Muscle of arm (tissue), 12 donors: ENCODE measurements around the gene PDHA1. TPM values are rescaled to one million over a fixed set of nuclear protein-coding genes. Genes with fewer than 3 reads are reported as not detected.
A peak's percentile ranks its signal among the peaks of the same experiment; 100 is the strongest.

Experiments
- DNase-seq: peaks from one replicate; pipeline ENCODE4 v3.0.0-alpha.2; 2013
- polyA plus RNA-seq, 12 donors: library from polyadenylated mRNA; unstranded; fragments of 120-200 nt; gene quantifications; one replicate each; pipeline ENCODE4 v1.2.1, GENCODE V29; 2013; ENCODE audit not compliant: insufficient read length in 12 of 12

Gene PDHA1
- polyA plus RNA-seq, 12 donors, result 144 to 199 (median 168) TPM; not detected in 1

- no peak for DNase-seq
These were observed 26.3 kb downstream of the PDHA1 start for GRCh38 chrX:19370061-19370460.

GRCh38 chrX:19372170-19372546, 28.4 kb downstream of the PDHA1 start:
- DNase-seq, result peak; percentile 65

- DNase-seq, result peak; percentile 22
These were observed 29.0 kb downstream of the PDHA1 start for GRCh38 chrX:19372547-19373331.

- no peak for DNase-seq
These were observed 29.7 kb downstream of the PDHA1 start for GRCh38 chrX:19373351-19373891.

GRCh38 chrX:19375546-19375945, 31.8 kb downstream of the PDHA1 start:
- no peak for DNase-seq

- DNase-seq, result no peak
These were observed 34.1 kb downstream of the PDHA1 start for GRCh38 chrX:19377799-19378198.

- DNase-seq, result no peak
These were observed 37.6 kb downstream of the PDHA1 start for GRCh38 chrX:19381326-19381725.

- no peak for DNase-seq
These were observed 38.9 kb downstream of the PDHA1 start for GRCh38 chrX:19382555-19383145.

GRCh38 chrX:19386679-19387078, 43.0 kb downstream of the PDHA1 start:
- no peak for DNase-seq

GRCh38 chrX:19388064-19388679, 44.4 kb downstream of the PDHA1 start:
- no peak for DNase-seq

GRCh38 chrX:19388741-19389140, 45.0 kb downstream of the PDHA1 start:
- no peak for DNase-seq

GRCh38 chrX:19389227-19389845, 45.6 kb downstream of the PDHA1 start:
- no peak for DNase-seq

- DNase-seq, result no peak
These were observed 48.4 kb downstream of the PDHA1 start for GRCh38 chrX:19392078-19392477.

- no peak for DNase-seq
These were observed 49.0 kb downstream of the PDHA1 start for GRCh38 chrX:19392703-19393102.

GRCh38 chrX:19403696-19404095, 60.0 kb downstream of the PDHA1 start:
- DNase-seq, result no peak

- DNase-seq, result no peak
These were observed 66.5 kb downstream of the PDHA1 start for GRCh38 chrX:19410259-19410658.

Other genes with a start within 250 kb of the PDHA1 start
- gene ADGRG2, start 221.5 kb upstream of the PDHA1 start, polyA plus RNA-seq, result 10 to 100 TPM in 7 of 12 donors, 1 to 10 TPM in 4, not detected in 1; 4.7 to 19.4 (median 10.2) TPM
- gene MAP3K15, start 171.6 kb downstream of the PDHA1 start, polyA plus RNA-seq, result 1 to 10 TPM in 1 of 12 donors, under 1 TPM in 9, not detected in 2; 0.37 to 1.1 (median 0.76) TPM